Heart right ventricle (tissue), 16 donors: ENCODE results near the gene MGAT3. TPM values are rescaled to one million over a fixed set of nuclear protein-coding genes. Genes with fewer than 3 reads are reported as not detected.

Source experiments
- ATAC-seq, 8 donors: fragments of 200-7000 bp; cut with Tn5 transposase; one replicate each; pipeline ENCODE4 v1.9.1; 2020; ENCODE audit warnings: mild to moderate bottlenecking in 8 of 8, moderate library complexity in 8 of 8, moderate number of reproducible peaks in 1 of 8
- DNase-seq, 2 donors: peaks; one replicate each; pipeline ENCODE4 v3.0.0-alpha.2; 2020
- H3K27ac ChIP-seq, 10 donors: fragments of 200-600 bp; sonication (generic) in 2 of 10; one replicate each; pipeline versions ENCODE4 v1.5.0 to v1.8.0; 2020 to 2022; ENCODE audit warnings: mild to moderate bottlenecking in 3 of 10
- H3K27me3 ChIP-seq, 7 donors: fragments of 200-600 bp; one replicate each; pipeline ENCODE4 v1.8.0; 2021 to 2022; ENCODE audit warnings: mild to moderate bottlenecking in 2 of 7
- H3K36me3 ChIP-seq, 9 donors: fragments of 200-600 bp; sonication (generic) in 1 of 9; one replicate each; pipeline versions ENCODE4 v1.5.0 to v1.8.0; 2020 to 2022; ENCODE audit warnings: mild to moderate bottlenecking in 2 of 9
- H3K4me1 ChIP-seq, 9 donors: fragments of 200-600 bp; sonication (generic) in 1 of 9; one replicate each; pipeline versions ENCODE4 v1.5.0 to v1.8.0; 2020 to 2022; ENCODE audit warnings: mild to moderate bottlenecking in 4 of 9
- H3K4me3 ChIP-seq, 10 donors: fragments of 200-600 bp; sonication (generic) in 2 of 10; one replicate each; pipeline versions ENCODE4 v1.5.0 to v1.8.0; 2020 to 2022; ENCODE audit warnings: mild to moderate bottlenecking in 7 of 10, moderate library complexity in 2 of 10
- H3K9me3 ChIP-seq, 11 donors: fragments of 200-600 bp in 10 of 11; sonication (generic) in 2 of 11; one replicate each; pipeline versions ENCODE4 v1.5.0 to v1.8.0; 2013 to 2022; ENCODE audit warnings: mild to moderate bottlenecking in 2 of 11, control low read depth in 1 of 11, moderate library complexity in 1 of 11
- CTCF ChIP-seq, 9 donors: fragments of 200-600 bp; sonication (generic) in 2 of 9; IDR thresholded peaks; one replicate each; pipeline versions ENCODE4 v1.5.0 to v1.8.0; 2021 to 2022; ENCODE audit warnings: antibody characterized with exemption in 9 of 9, mild to moderate bottlenecking in 5 of 9, moderate library complexity in 1 of 9
- WGBS, 2 donors: extraction: QIAGEN DNeasy Blood & Tissue Kit; methylation state at CpG; one replicate each; pipeline ENCODE4 v1.1.7; 2013; ENCODE audit warnings: inconsistent platforms in 1 of 2; 5-methylcytosine and 5-hydroxymethylcytosine counted together
- intact Hi-C, 10 donors: fragments of 100-400 bp; cut with DNase I; formaldehyde crosslinking; loops; one replicate each; pipeline versions ENCODE4 v1.11.1 to v1.14.2; 2022
- polyA plus RNA-seq, 2 donors: library from polyadenylated mRNA; stranded (reverse); fragments of 200-250 nt; gene quantifications; one replicate each; pipeline ENCODE4 v1.2.3, GENCODE V29; 2013
- total RNA-seq, 10 donors: library from RNA; stranded (reverse); fragmentation: NEBNext Ultra II Directional in 3 of 10; extraction: Animal tissue kit (Norgen Biotek cat#: 25700) in 3 of 10; gene quantifications; one replicate each; pipeline versions ENCODE4 v1.2.1 to v1.2.4, GENCODE V29; 2021 to 2023
- donor health status: Arrhythmogenic right ventricular cardiomyopathy.
- donor health status: ischemic (EF 13 %, LVEDD 7.1; RV severe dilation, severe dysfunction).
- donor health status: healthy with polysubstance abuse.
- donor health status: DM: no; HTN: yes; CAD: no.
- donor health status: DM: no; HTN: no; CAD: no.
- donor health status: ischemic (EF 25% LVEDD 6.9; RV normal size, moderate dysfunction).
- donor health status: ischemic (EF 25% LVEDD 5.7; RV mildly dilated, moderate dysfunction).
- donor health status: healthy.
- donor health status: DM: yes; HTN: yes; CAD: no.
- donor health status: Ischemic cardiomyopathy.
- donor health status: ischemic (EF 35%, LVEDD 5.7; RV mildly dilated, moderate dysfunction).
- donor health status: nonischemic (EF 11% LVEDD 7.7; RV severe dilation, severe dysfunction).
- donor health status: DM: yes; HTN: yes; CAD: no.
- donor health status: PGD.
- donor health status: ischemic (EF 29% LVEDD 5.4; RV normal size, mild dysfunction).
- donor health status: nonischemic (EF 23%, LVEDD 6.1; RV moderate dilation, normal function).

MGAT3 gene
- total and polyA plus RNA-seq, 12 donors: 1.8 to 14.0 (median 3.9) TPM

- Histone ChIP-seq H3K27me3 (no peaks in the 10 kb centered on the region), H3K27ac (peak overlapping the region in 7 of 10 donors; percentile 16 to 67 (median 36)), H3K4me3 (peak overlapping the region in 6 of 10 donors; percentile 16 to 31 (median 26)), H3K36me3 (peaks cover 0 to 55% (median 0%) of the 10 kb centered on the region in 9 donors), H3K4me1 (peaks cover 26 to 86% (median 62%) of the 10 kb centered on the region in 9 donors), H3K9me3 (no peaks in the 10 kb centered on the region)
- TF ChIP-seq CTCF (IDR thresholded peaks at IDR 0.05): peak in 5 of 9 donors; percentile 10 to 41 (median 28)
- intact Hi-C loops: loop anchor here (1.0 to 10.0 kb wide), 10 partner anchors 30 to 377 kb away; partner anchors contain the start of genes RPL3 (in 3 of the 10), SYNGR1 (in 3 of the 10) and CBX7 (in 1 of the 10)
- WGBS, 2 donors: 59 to 60% methylated on average over 17 of the region's 17 CpGs
- ATAC-seq (no peak), DNase-seq (no peak)
Observed at GRCh38 chr22:39529487-39529851, 72.7 kb downstream of the MGAT3 start.

- no peak overlapping the region for H3K4me3 ChIP-seq
- 76 to 88% methylated on average over 6 of the region's 6 CpGs for WGBS, 2 donors
- ATAC-seq (no peak), DNase-seq (no peak)
- no peak for TF ChIP-seq CTCF (IDR thresholded peaks at IDR 0.05)
- H3K27me3 ChIP-seq: no peaks in the 10 kb centered on the region
- H3K9me3 ChIP-seq: no peaks in the 10 kb centered on the region
- peak overlapping the region in 3 of 10 donors; percentile 16 to 67 (median 53) for H3K27ac ChIP-seq
- H3K36me3 ChIP-seq: peaks cover 0 to 48% (median 0%) of the 10 kb centered on the region in 9 donors
- intact Hi-C loops: loop anchor here in 7 of 10 donors (2.0 to 10.0 kb wide), 11 partner anchors 38 to 1115 kb away; partner anchors contain the start of genes ADSL (in 3 of the 7), SYNGR1 (in 1 of the 7) and TAB1 (in 1 of the 7)
- H3K4me1 ChIP-seq: peaks cover 26 to 84% (median 56%) of the 10 kb centered on the region in 9 donors
Observed at GRCh38 chr22:39530116-39530515, 73.3 kb downstream of the MGAT3 start.

GRCh38 chr22:39530692-39531331 lies 74.0 kb downstream of the MGAT3 start:
- Histone ChIP-seq H3K9me3 (no peaks in the 10 kb centered on the region), H3K36me3 (peaks cover 0 to 43% (median 0%) of the 10 kb centered on the region in 9 donors), H3K27me3 (no peaks in the 10 kb centered on the region), H3K27ac (no peak overlapping the region), H3K4me1 (peaks cover 26 to 78% (median 54%) of the 10 kb centered on the region in 9 donors), H3K4me3 (peak overlapping the region in 1 of 10 donors; percentile 70)
- no peak for DNase-seq
- WGBS, 2 donors: 37 to 43% methylated on average over 9 of the region's 9 CpGs
- intact Hi-C loops: loop anchor here in 7 of 10 donors (2.0 to 10.0 kb wide), 11 partner anchors 39 to 1114 kb away; partner anchors contain the start of genes ADSL (in 3 of the 7), SYNGR1 (in 1 of the 7) and TAB1 (in 1 of the 7)
- ATAC-seq: no peak
- TF ChIP-seq CTCF (IDR thresholded peaks at IDR 0.05): peak in 3 of 9 donors; percentile 13 to 29 (median 22)

GRCh38 chr22:39532215-39533073 lies 75.6 kb downstream of the MGAT3 start, which contains the start of gene RPS19BP1:
Gene RPS19BP1, minus strand, starts transcription at chr22:39532748. Its CDS starts 10 bp downstream, at chr22:39532738.
- Histone ChIP-seq H3K9me3 (no peaks in the 10 kb centered on the region), H3K27me3 (no peaks in the 10 kb centered on the region), H3K36me3 (peaks cover 0 to 38% (median 0%) of the 10 kb centered on the region in 9 donors), H3K4me1 (peaks cover 25 to 62% (median 47%) of the 10 kb centered on the region in 9 donors), H3K4me3 (peak within 1 kb of the TSS; percentile 67 to 88 (median 74)), H3K27ac (peak within 1 kb of the TSS; percentile 88 to 98 (median 92))
- intact Hi-C loops: loop anchor here in 7 of 10 donors (5.0 to 10.0 kb wide), 10 partner anchors 40 to 1112 kb away; partner anchors contain the start of genes ADSL (in 3 of the 7) and SYNGR1 (in 1 of the 7)
- ATAC-seq (peak; percentile 85 to 93 (median 90)), DNase-seq (peak; percentile 98 to 99)
- WGBS, 2 donors: 0 to 1% methylated on average over 67 of the region's 67 CpGs
- TF ChIP-seq CTCF (IDR thresholded peaks at IDR 0.05): no peak
